ENCODE results near the gene TRAP1.

The TRAP1 gene

GRCh38 chr16:3652373-3653195 lies 64.7 kb downstream of the TRAP1 start:
- DNase-seq (ENCODE audit: low read depth in 2 of 3, low spot score in 2 of 3) = no peak

GRCh38 chr16:3651461-3652372 lies 65.6 kb downstream of the TRAP1 start:
- DNase-seq (ENCODE audit: low read depth in 2 of 3, low spot score in 2 of 3) = no peak

GRCh38 chr16:3650631-3651265 lies 66.6 kb downstream of the TRAP1 start:
- DNase-seq (ENCODE audit: low read depth in 2 of 3, low spot score in 2 of 3) = no peak

- no peak for DNase-seq (ENCODE audit: low read depth in 2 of 3, low spot score in 2 of 3)
These were observed 70.9 kb downstream of the TRAP1 start for GRCh38 chr16:3646348-3646920.

GRCh38 chr16:3645504-3646347 lies 71.6 kb downstream of the TRAP1 start:
- DNase-seq (ENCODE audit: low read depth in 2 of 3, low spot score in 2 of 3) = no peak

GRCh38 chr16:3645108-3645503 lies 72.2 kb downstream of the TRAP1 start:
- no peak for DNase-seq (ENCODE audit: low read depth in 2 of 3, low spot score in 2 of 3)

GRCh38 chr16:3643095-3643730 lies 74.1 kb downstream of the TRAP1 start:
- no peak for DNase-seq (ENCODE audit: low read depth in 2 of 3, low spot score in 2 of 3)

- no peak for DNase-seq (ENCODE audit: low read depth in 2 of 3, low spot score in 2 of 3)
These were observed 74.8 kb downstream of the TRAP1 start for GRCh38 chr16:3642397-3643094.

- no peak for DNase-seq (ENCODE audit: low read depth in 2 of 3, low spot score in 2 of 3)
These were observed 75.4 kb downstream of the TRAP1 start for GRCh38 chr16:3641801-3642396.

GRCh38 chr16:3640632-3641501 lies 76.5 kb downstream of the TRAP1 start:
- DNase-seq (ENCODE audit: low read depth in 2 of 3, low spot score in 2 of 3) = no peak

- no peak for DNase-seq (ENCODE audit: low read depth in 2 of 3, low spot score in 2 of 3)
These were observed 77.1 kb downstream of the TRAP1 start for GRCh38 chr16:3640207-3640606.

- DNase-seq (ENCODE audit: low read depth in 2 of 3, low spot score in 2 of 3) = no peak
These were observed 78.2 kb downstream of the TRAP1 start for GRCh38 chr16:3638916-3639644.

GRCh38 chr16:3637371-3637923 lies 79.9 kb downstream of the TRAP1 start:
- DNase-seq (ENCODE audit: low read depth in 2 of 3, low spot score in 2 of 3) = no peak

- no peak for DNase-seq (ENCODE audit: low read depth in 2 of 3, low spot score in 2 of 3)
These were observed 91.2 kb downstream of the TRAP1 start for GRCh38 chr16:3625911-3626732.

- no peak for DNase-seq (ENCODE audit: low read depth in 2 of 3, low spot score in 2 of 3)
These were observed 92.0 kb downstream of the TRAP1 start for GRCh38 chr16:3625331-3625730.

GRCh38 chr16:3623642-3624041 lies 93.7 kb downstream of the TRAP1 start:
- no peak for DNase-seq (ENCODE audit: low read depth in 2 of 3, low spot score in 2 of 3)

Measured in activated CD8-positive, alpha-beta memory T cell treated with anti-CD3 and anti-CD28 coated beads for 48 hours (primary cell).